ENCODE measurements around the gene FBXL5.

The FBXL5 gene

GRCh38 chr4:15575966-15576365 is 79.2 kb downstream of the FBXL5 start:
- H3K4me3 ChIP-seq (ENCODE audit: low read depth, low read length) = no peak overlapping the region
- no peak for TF ChIP-seq CTCF (IDR thresholded peaks at IDR 0.05; ENCODE audit: insufficient read depth, low read depth, low read length, missing control alignments)
- no peak for DNase-seq (ENCODE audit: low read depth)

DNA sequence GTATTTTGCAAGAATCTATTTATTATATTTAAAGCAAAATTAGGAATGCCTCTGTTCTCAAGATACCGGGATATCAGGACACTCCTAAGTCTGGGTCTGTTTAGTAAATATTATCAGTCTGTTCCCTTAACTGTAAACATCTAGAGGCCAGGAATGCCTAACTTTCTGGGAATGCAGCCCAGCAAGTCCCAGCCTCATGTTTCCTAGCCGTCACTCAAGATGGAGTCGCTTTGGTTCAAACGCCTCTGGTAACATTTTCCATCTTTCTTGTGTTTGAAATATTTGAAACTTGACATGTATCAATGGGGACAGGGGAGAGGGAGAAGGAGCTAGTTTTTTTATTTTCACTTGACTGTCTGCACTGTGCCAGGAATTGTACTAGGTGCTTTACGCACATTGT is 85.4 kb downstream of the FBXL5 start:
- TF ChIP-seq CTCF (IDR thresholded peaks at IDR 0.05; ENCODE audit: insufficient read depth, low read depth, low read length, missing control alignments) = no peak
- DNase-seq (ENCODE audit: low read depth) = no peak

DNA sequence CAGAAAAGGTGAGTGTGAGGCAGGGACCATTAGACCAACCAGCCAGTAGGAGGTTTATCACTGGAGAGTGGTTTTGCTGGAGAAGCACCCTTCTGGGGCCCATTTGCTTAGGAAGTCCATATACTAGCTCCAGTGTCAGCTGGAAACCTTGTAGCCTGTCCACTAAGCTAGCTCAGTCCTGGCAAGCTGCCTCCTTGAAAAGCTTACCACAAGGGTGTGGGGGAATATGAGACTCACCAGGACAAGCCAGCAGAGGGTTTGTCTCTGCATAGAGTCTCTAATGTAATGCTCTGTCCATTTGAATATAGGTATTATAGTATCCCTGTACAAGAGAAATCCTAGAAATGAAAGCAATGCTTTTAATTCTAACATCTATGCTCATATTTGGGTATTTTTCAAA is 86.3 kb downstream of the FBXL5 start:
- TF ChIP-seq CTCF (IDR thresholded peaks at IDR 0.05; ENCODE audit: insufficient read depth, low read depth, low read length, missing control alignments) = no peak
- DNase-seq (ENCODE audit: low read depth) = no peak
- no peak overlapping the region for H3K4me3 ChIP-seq (ENCODE audit: low read depth, low read length)

More for the DNA sequence above, 85.4 kb downstream of the FBXL5 start:
- H3K4me3 ChIP-seq (ENCODE audit: low read depth, low read length) = no peak overlapping the region

GRCh38 chr4:15563871-15564270 is 91.3 kb downstream of the FBXL5 start:
- no peak for DNase-seq (ENCODE audit: low read depth)
- no peak for TF ChIP-seq CTCF (IDR thresholded peaks at IDR 0.05; ENCODE audit: insufficient read depth, low read depth, low read length, missing control alignments)
- no peak overlapping the region for H3K4me3 ChIP-seq (ENCODE audit: low read depth, low read length)

- no peak for TF ChIP-seq CTCF (IDR thresholded peaks at IDR 0.05; ENCODE audit: insufficient read depth, low read depth, low read length, missing control alignments)
- H3K4me3 ChIP-seq (ENCODE audit: low read depth, low read length) = no peak overlapping the region
- no peak for DNase-seq (ENCODE audit: low read depth)
Observed at GRCh38 chr4:15562623-15563022, 92.5 kb downstream of the FBXL5 start.

DNA sequence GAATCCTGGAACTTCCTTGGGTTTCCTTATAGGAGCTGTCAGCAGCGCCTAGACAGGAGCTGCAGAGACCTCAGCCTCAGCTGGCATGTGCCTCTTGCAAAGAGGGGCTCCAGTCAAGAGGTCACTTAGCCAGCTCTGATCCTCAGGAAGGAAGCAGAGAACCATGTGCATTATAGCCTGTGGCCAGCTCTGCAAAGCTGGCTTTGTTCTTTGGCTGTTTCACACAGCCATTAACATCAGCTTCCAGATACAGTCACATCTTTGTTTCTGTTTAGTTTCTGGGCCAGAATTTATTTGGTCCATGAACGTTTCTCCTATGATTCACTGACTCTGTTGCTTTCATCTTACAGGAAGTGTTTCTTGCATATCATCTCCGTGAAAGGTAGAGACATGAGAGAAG is 93.0 kb downstream of the FBXL5 start:
- no peak for TF ChIP-seq CTCF (IDR thresholded peaks at IDR 0.05; ENCODE audit: insufficient read depth, low read depth, low read length, missing control alignments)
- H3K4me3 ChIP-seq (ENCODE audit: low read depth, low read length) = no peak overlapping the region
- no peak for DNase-seq (ENCODE audit: low read depth)

- no peak overlapping the region for H3K4me3 ChIP-seq (ENCODE audit: low read depth, low read length)
- no peak for DNase-seq (ENCODE audit: low read depth)
- TF ChIP-seq CTCF (IDR thresholded peaks at IDR 0.05; ENCODE audit: insufficient read depth, low read depth, low read length, missing control alignments) = no peak
Observed at GRCh38 chr4:15558561-15558960, 96.6 kb downstream of the FBXL5 start.
